IMR-90 (cell line): Measurements from ENCODE around the gene DNAH17. TPM values are rescaled to one million over a fixed set of nuclear protein-coding genes. Genes with fewer than 3 reads are reported as not detected.

Experiments used
- ATAC-seq: fragments of 200-7000 bp; cut with Tn5 transposase; 2 replicates; pipeline ENCODE4 v1.9.1; 2020; ENCODE audit warnings: low read depth, mild to moderate bottlenecking, moderate library complexity
- Bru-seq: library from RNA; stranded (reverse); fragments of 400-500 nt; gene quantifications from one replicate; lab custom pipeline; 2021; lab: Mats Ljungman, UMichigan
- BruChase-seq, 2 experiments: library from RNA; stranded (reverse); fragments of 400-500 nt; gene quantifications; one replicate each; lab custom pipeline; 2021; lab: Mats Ljungman, UMichigan
- BruUV-seq: library from RNA; stranded (reverse); fragments of 400-500 nt; replicated peaks from 2 replicates; lab custom pipeline; 2021; lab: Mats Ljungman, UMichigan
- CTCF ChIA-PET: fragments of 300-600 bp; formaldehyde crosslinking; extraction: SDS; loops from one replicate; lab custom pipeline; 2021; ENCODE audit warnings: antibody characterized with exemption; lab: Yijun Ruan, JAX
- POLR2A ChIA-PET: fragments of 300-600 bp; sonication (Branson Sonifier 250); formaldehyde crosslinking; loops from one replicate; lab custom pipeline; 2022; ENCODE audit warnings: antibody characterized with exemption; ENCODE audit not compliant: unreplicated experiment; lab: Charles Lee
- DNase-seq: peaks from one replicate; pipeline ENCODE4 v3.0.0; 2013
- H2AFZ ChIP-seq: replicated peaks from 2 replicates; pipeline ENCODE3; 2013; ENCODE audit warnings: low read length, mild to moderate bottlenecking; ENCODE audit not compliant: poor library complexity
- H2AK5ac ChIP-seq: 2 replicates; pipeline ENCODE4 v1.6.1; 2013; ENCODE audit warnings: low read depth, low read length, inconsistent platforms
- H2AK9ac ChIP-seq: replicated peaks from 2 replicates; pipeline ENCODE3; 2013; ENCODE audit warnings: mild to moderate bottlenecking, low read depth, low read length, moderate library complexity; ENCODE audit not compliant: poor library complexity
- H2BK120ac ChIP-seq: 2 replicates; pipeline ENCODE4 v1.6.1; 2013; ENCODE audit warnings: low read depth, low read length, inconsistent platforms
- H2BK15ac ChIP-seq: 3 replicates; pipeline ENCODE4 v1.6.1; 2013; ENCODE audit warnings: low read depth, low read length, inconsistent platforms
- H2BK20ac ChIP-seq: 2 replicates; pipeline ENCODE4 v1.6.1; 2013; ENCODE audit warnings: low read depth, mild to moderate bottlenecking, inconsistent platforms, low read length, moderate library complexity
- H2BK5ac ChIP-seq: 2 replicates; pipeline ENCODE4 v1.6.1; 2013; ENCODE audit warnings: mild to moderate bottlenecking, low read depth, low read length, inconsistent platforms; ENCODE audit not compliant: poor library complexity, severe bottlenecking
- H3K14ac ChIP-seq: replicated peaks from 2 replicates; pipeline ENCODE4 v1.6.1; 2013; ENCODE audit warnings: low read depth, low read length, inconsistent platforms
- H3K18ac ChIP-seq: 2 replicates; pipeline ENCODE4 v1.6.1; 2013; ENCODE audit warnings: low read depth, low read length, control low read depth
- H3K23ac ChIP-seq: 2 replicates; pipeline ENCODE4 v1.6.1; 2013; ENCODE audit warnings: low read depth, low read length, inconsistent platforms
- H3K27ac ChIP-seq: 2 replicates; pipeline ENCODE4 v1.5.1; 2013; ENCODE audit warnings: mild to moderate bottlenecking, control low read depth, low read length; ENCODE audit not compliant: insufficient read depth
- H3K27me3 ChIP-seq: 2 replicates; pipeline ENCODE4 v1.6.1; 2013; ENCODE audit warnings: low read length; ENCODE audit not compliant: control insufficient read depth, insufficient read depth
- H3K36me3 ChIP-seq: 2 replicates; pipeline ENCODE4 v1.6.1; 2013; ENCODE audit warnings: low read length, mixed read lengths; ENCODE audit not compliant: control insufficient read depth, insufficient read depth
- H3K4ac ChIP-seq: 2 replicates; pipeline ENCODE4 v1.6.1; 2013; ENCODE audit warnings: low read depth, low read length, inconsistent platforms
- H3K4me1 ChIP-seq: 2 replicates; pipeline ENCODE4 v1.6.1; 2013; ENCODE audit warnings: low read length, mixed read lengths; ENCODE audit not compliant: control insufficient read depth, insufficient read depth
- H3K4me2 ChIP-seq: 2 replicates; pipeline ENCODE4 v1.6.1; 2013; ENCODE audit warnings: low read depth, mild to moderate bottlenecking, control low read depth, low read length, moderate library complexity
- H3K4me3 ChIP-seq: 2 replicates; pipeline ENCODE4 v1.5.1; 2013; ENCODE audit warnings: low read depth, mild to moderate bottlenecking, control low read depth, low read length, moderate library complexity; ENCODE audit not compliant: insufficient read depth
- H3K56ac ChIP-seq: 2 replicates; pipeline ENCODE4 v1.6.1; 2013; ENCODE audit warnings: low read length, inconsistent platforms; ENCODE audit not compliant: insufficient read depth; ENCODE audit errors: extremely low read depth
- H3K79me1 ChIP-seq, 2 experiments: 2 replicates each; pipeline ENCODE4 v1.6.1; 2013; ENCODE audit warnings: low read length in 2 of 2, inconsistent platforms in 1 of 2, low read depth in 1 of 2
- H3K9ac ChIP-seq: 2 replicates; pipeline ENCODE4 v1.6.1; 2013; ENCODE audit warnings: low read depth, low read length, control low read depth
- H3K9me1 ChIP-seq: 2 replicates; pipeline ENCODE4 v1.6.1; 2013; ENCODE audit warnings: low read length, inconsistent platforms; ENCODE audit not compliant: insufficient read depth
- H3K9me3 ChIP-seq: 2 replicates; pipeline ENCODE4 v1.6.1; 2013; ENCODE audit warnings: low read length; ENCODE audit not compliant: control insufficient read depth, insufficient read depth
- H4K20me1 ChIP-seq: 2 replicates; pipeline ENCODE4 v1.6.1; 2013; ENCODE audit warnings: low read length, inconsistent platforms; ENCODE audit not compliant: insufficient read depth
- H4K5ac ChIP-seq: 2 replicates; pipeline ENCODE4 v1.6.1; 2013; ENCODE audit warnings: mild to moderate bottlenecking, low read depth, low read length, control low read depth
- H4K8ac ChIP-seq, 2 experiments: 2 replicates each; pipeline ENCODE4 v1.6.1; 2013; ENCODE audit warnings: low read depth in 2 of 2, low read length in 2 of 2, control low read depth in 1 of 2, inconsistent platforms in 1 of 2
- H4K91ac ChIP-seq: 2 replicates; pipeline ENCODE4 v1.6.1; 2013; ENCODE audit warnings: low read depth, low read length, inconsistent platforms; ENCODE audit not compliant: insufficient read depth
- MAZ ChIP-seq: IDR thresholded peaks from 2 replicates; pipeline ENCODE4 v1.6.1; 2012; ENCODE audit warnings: low read depth, mild to moderate bottlenecking, low read length, improper control_type of control experiment, moderate library complexity, borderline replicate concordance
- POLR2A ChIP-seq: IDR thresholded peaks from 2 replicates; pipeline ENCODE4 v1.6.1; 2012; ENCODE audit warnings: mild to moderate bottlenecking, low read depth, low read length
- RAD21 ChIP-seq: IDR thresholded peaks from 2 replicates; pipeline ENCODE4 v1.6.1; 2012; ENCODE audit warnings: low read length, improper control_type of control experiment
- RFX5 ChIP-seq: IDR thresholded peaks from 2 replicates; pipeline ENCODE4 v1.8.0; 2012; ENCODE audit warnings: low read depth, mild to moderate bottlenecking, low read length, moderate library complexity
- WGBS, 2 experiments: methylation state at CpG; one replicate each; pipeline versions ENCODE4 v1.1.5 to v1.1.7; 2013; ENCODE audit warnings: missing lambda C conversion rate in 2 of 2; ENCODE audit not compliant: insufficient read length in 1 of 2; ENCODE audit errors: extremely low coverage in 2 of 2; 5-methylcytosine and 5-hydroxymethylcytosine counted together
- dilution Hi-C: fragments of 300-500 bp; cut with HindIII; formaldehyde crosslinking; loops from one replicate; pipeline ENCODE4 v1.14.3; 2018; ENCODE audit warnings: low sequenced_read_pairs; ENCODE audit not compliant: unreplicated experiment
- in situ Hi-C: fragments of 300-500 bp; cut with MboI; formaldehyde crosslinking; loops from 3 replicates; pipeline ENCODE4 v1.14.3; 2019; ENCODE audit warnings: low sequenced_read_pairs, inconsistent platforms, mixed read lengths
- intact Hi-C: fragments of 100-400 bp; cut with micrococcal nuclease; formaldehyde crosslinking; loops from 2 replicates; pipeline ENCODE4 v1.10.0; 2022
- long read RNA-seq: library from polyadenylated mRNA; unstranded; transcript quantifications from one replicate; pipeline ENCODE4 v2.0.0, GENCODE V29; 2021; ENCODE audit not compliant: unreplicated experiment
- polyA plus RNA-seq, 3 experiments: library from polyadenylated mRNA; depleted of rRNA; stranded (reverse); fragments of >200 nt; gene quantifications; 2 replicates each; pipeline ENCODE4 v1.2.3, GENCODE V29; 2012; ENCODE audit warnings: low replicate concordance in 1 of 3
- total RNA-seq: library from RNA; depleted of rRNA; stranded (reverse); fragments of >200 nt; gene quantifications from 2 replicates; pipeline ENCODE4 v1.2.3, GENCODE V29; 2012; rRNA removed

DNAH17 gene
- total RNA-seq, result not detected in 2 replicates
- polyA plus RNA-seq (2012; rRNA removed), result not detected in 2 replicates
- not detected in 2 replicates for polyA plus RNA-seq (2012; cell fraction: cytosol; rRNA removed)
- not detected in 2 replicates for polyA plus RNA-seq (2012; cell fraction: nucleus; rRNA removed; ENCODE audit: low replicate concordance)
- Bru-seq, nascent RNA, result percentile 3 among the genes with signal in this experiment
- BruChase-seq, experiment 1, labeled RNA remaining after a 6-hour chase, result percentile 7 among the genes with signal in this experiment
- BruChase-seq, experiment 2, labeled RNA remaining after a 2-hour chase, result percentile 2 among the genes with signal in this experiment
- long read RNA-seq, partial matches to known transcripts, result 0 of 2 reads
- long read RNA-seq, other reads (novel, unspliced or antisense), result 2 of 2 reads

GRCh38 chr17:78577296-78577695, at the start of gene DNAH17:
DNAH17 (minus strand) TSS chr17:78577396; CDS start chr17:78575057, 2,339 bp downstream.
- Histone ChIP-seq H3K9me3 (no peaks in the 10 kb centered on the region), H2AK9ac (no peak within 1 kb of the TSS), H3K9me1 (no peaks in the 10 kb centered on the region), H2BK120ac (no peak within 1 kb of the TSS), H2BK15ac (no peak within 1 kb of the TSS), H2AK5ac (no peak within 1 kb of the TSS), H3K14ac (no peak within 1 kb of the TSS), H3K4me2 (no peak within 1 kb of the TSS), H3K36me3 (no peaks in the 10 kb centered on the region), H3K23ac (no peak within 1 kb of the TSS), H4K20me1 (no peaks in the 10 kb centered on the region), H3K27ac (no peak within 1 kb of the TSS), H3K56ac (no peak within 1 kb of the TSS), H3K4ac (no peak within 1 kb of the TSS), H4K91ac (no peak within 1 kb of the TSS), H2BK5ac (no peak within 1 kb of the TSS), H4K8ac (no peak within 1 kb of the TSS), H3K79me1 (no peaks in the 10 kb centered on the region), H4K5ac (no peak within 1 kb of the TSS), H3K4me1 (no peaks in the 10 kb centered on the region), H2AFZ (no peak within 1 kb of the TSS), H2BK20ac (no peak within 1 kb of the TSS), H3K4me3 (no peak within 1 kb of the TSS), H3K18ac (no peak within 1 kb of the TSS), H3K9ac (no peak within 1 kb of the TSS), H3K27me3 (peaks cover 37% of the 10 kb centered on the region)
- no peak for TF ChIP-seq RAD21
- no peak for TF ChIP-seq RFX5
- TF ChIP-seq MAZ, result no peak
- TF ChIP-seq POLR2A, result no peak
- ATAC-seq (no peak), DNase-seq (no peak)
- in situ Hi-C loops, result no loop called here
- POLR2A ChIA-PET, result no interaction called here
- intact Hi-C loops, result no loop called here
- 80% methylated on average over 1 of the region's 9 CpGs; no CpG with 5 or more reads in 1 of the 2 experiments for WGBS, 2 experiments
- dilution Hi-C loops, result no loop called here
- no TSS peak for BruUV-seq
- CTCF ChIA-PET, result no interaction called here
